Large intestine (tissue), 3 donors: ENCODE data around the gene CEP57L1. TPM values are rescaled to one million over a fixed set of nuclear protein-coding genes. Genes with fewer than 3 reads are reported as not detected.
"Not testable (repeated sequence)": the region's sequence is repeated elsewhere in the genome, so short reads cannot be mapped to it uniquely, and the experiment has no call there.

ENCODE experiments used
- DNase-seq, 2 donors: peaks; one replicate each; pipeline versions ENCODE4 v3.0.0 to v3.0.0-alpha.2; 2013
- H3K27ac ChIP-seq: one replicate; pipeline ENCODE4 v1.5.1; 2013; ENCODE audit warnings: low read length
- H3K27me3 ChIP-seq: 2 replicates; pipeline ENCODE4 v1.6.1; 2013; ENCODE audit warnings: low read length; ENCODE audit not compliant: control insufficient read depth, insufficient read depth
- H3K36me3 ChIP-seq: 2 replicates; pipeline ENCODE4 v1.6.1; 2013; ENCODE audit warnings: low read length; ENCODE audit not compliant: control insufficient read depth, insufficient read depth
- H3K4me1 ChIP-seq: one replicate; pipeline ENCODE4 v1.6.1; 2013; ENCODE audit warnings: low read length; ENCODE audit not compliant: control insufficient read depth, insufficient read depth
- H3K4me3 ChIP-seq: one replicate; pipeline ENCODE4 v1.5.1; 2013; ENCODE audit warnings: low read length
- H3K9me3 ChIP-seq: one replicate; pipeline ENCODE4 v1.6.1; 2013; ENCODE audit warnings: mild to moderate bottlenecking, low read depth, low read length, moderate library complexity; ENCODE audit not compliant: control insufficient read depth
- WGBS: methylation state at CpG from one replicate; pipeline ENCODE4 v1.1.5; 2013; ENCODE audit warnings: low lambda C conversion rate; ENCODE audit not compliant: insufficient coverage; 5-methylcytosine and 5-hydroxymethylcytosine counted together
- polyA plus RNA-seq: library from polyadenylated mRNA; unstranded; fragments of 120-200 nt; gene quantifications from one replicate; pipeline ENCODE4 v1.2.1, GENCODE V29; 2013

The CEP57L1 gene
- polyA plus RNA-seq, 1 donor, result 14.3 TPM

GRCh38 chr6:109073344-109074132 is 21.8 kb upstream of the CEP57L1 start:
- H3K36me3 ChIP-seq, result no peaks in the 10 kb centered on the region
- no peaks in the 10 kb centered on the region for H3K9me3 ChIP-seq
- WGBS, result 40% methylated on average over 2 of the region's 7 CpGs
- peak; percentile 31 to 55 for DNase-seq
- H3K27me3 ChIP-seq, result no peaks in the 10 kb centered on the region
- peaks cover 6% of the 10 kb centered on the region for H3K4me1 ChIP-seq
- H3K27ac ChIP-seq, result no peak overlapping the region
- no peak overlapping the region for H3K4me3 ChIP-seq

GRCh38 chr6:109074133-109074415 is 21.2 kb upstream of the CEP57L1 start:
- Histone ChIP-seq H3K9me3 (no peaks in the 10 kb centered on the region), H3K4me1 (peaks cover 6% of the 10 kb centered on the region)

GRCh38 chr6:109075934-109076333 is 19.4 kb upstream of the CEP57L1 start:
- no peak for DNase-seq
- H3K36me3 ChIP-seq, result no peaks in the 10 kb centered on the region
- H3K27ac ChIP-seq, result no peak overlapping the region
- H3K4me3 ChIP-seq, result no peak overlapping the region
- peaks cover 6% of the 10 kb centered on the region for H3K4me1 ChIP-seq
- H3K9me3 ChIP-seq, result no peaks in the 10 kb centered on the region
- no peaks in the 10 kb centered on the region for H3K27me3 ChIP-seq

More at GRCh38 chr6:109074133-109074415, 21.2 kb upstream of the CEP57L1 start:
- Histone ChIP-seq H3K4me3 (no peak overlapping the region), H3K27ac (no peak overlapping the region), H3K27me3 (no peaks in the 10 kb centered on the region), H3K36me3 (no peaks in the 10 kb centered on the region)
- no peak for DNase-seq

- 60% methylated on average over 1 of the region's 3 CpGs for WGBS
These were observed 18.9 kb upstream of the CEP57L1 start for GRCh38 chr6:109076377-109076776.

GRCh38 chr6:109079981-109080380 is 15.3 kb upstream of the CEP57L1 start:
- DNase-seq, result peak; percentile 24 to 38
- no peak overlapping the region for H3K27ac ChIP-seq
- WGBS, result 88% methylated on average over 1 of the region's 4 CpGs
- no peaks in the 10 kb centered on the region for H3K27me3 ChIP-seq
- no peak overlapping the region for H3K4me3 ChIP-seq
- H3K36me3 ChIP-seq, result no peaks in the 10 kb centered on the region
- H3K9me3 ChIP-seq, result no peaks in the 10 kb centered on the region
- no peaks in the 10 kb centered on the region for H3K4me1 ChIP-seq

More at GRCh38 chr6:109076377-109076776, 18.9 kb upstream of the CEP57L1 start:
- Histone ChIP-seq H3K4me3 (no peak overlapping the region), H3K27me3 (no peaks in the 10 kb centered on the region), H3K27ac (no peak overlapping the region), H3K4me1 (peaks cover 6% of the 10 kb centered on the region), H3K36me3 (no peaks in the 10 kb centered on the region), H3K9me3 (no peaks in the 10 kb centered on the region)
- DNase-seq, result no peak

GRCh38 chr6:109081026-109081425 is 14.3 kb upstream of the CEP57L1 start:
- Histone ChIP-seq H3K4me1 (no peaks in the 10 kb centered on the region), H3K27me3 (no peaks in the 10 kb centered on the region), H3K36me3 (no peaks in the 10 kb centered on the region), H3K9me3 (no peaks in the 10 kb centered on the region), H3K27ac (no peak overlapping the region), H3K4me3 (no peak overlapping the region)
- DNase-seq, result no peak
- no CpG with 5 or more reads among the region's 1 CpG for WGBS

- Histone ChIP-seq H3K27me3 (no peaks in the 10 kb centered on the region), H3K36me3 (no peaks in the 10 kb centered on the region), H3K27ac (no peak overlapping the region), H3K4me3 (no peak overlapping the region), H3K9me3 (no peaks in the 10 kb centered on the region), H3K4me1 (no peaks in the 10 kb centered on the region)
- DNase-seq, result no peak
- 80% methylated on average over 1 of the region's 4 CpGs for WGBS
These were observed 13.7 kb upstream of the CEP57L1 start for GRCh38 chr6:109081516-109082187.

GRCh38 chr6:109082188-109082577 is 13.1 kb upstream of the CEP57L1 start:
- Histone ChIP-seq H3K36me3 (no peaks in the 10 kb centered on the region), H3K27me3 (no peaks in the 10 kb centered on the region), H3K27ac (no peak overlapping the region), H3K4me1 (no peaks in the 10 kb centered on the region), H3K4me3 (no peak overlapping the region), H3K9me3 (no peaks in the 10 kb centered on the region)
- WGBS, result no CpG with 5 or more reads among the region's 1 CpG
- no peak for DNase-seq

GRCh38 chr6:109083657-109084056 is 11.7 kb upstream of the CEP57L1 start:
- WGBS, result no CpG with 5 or more reads among the region's 1 CpG
- H3K4me1 ChIP-seq, result no peaks in the 10 kb centered on the region

GRCh38 chr6:109084146-109084545 is 11.2 kb upstream of the CEP57L1 start:
- no CpG with 5 or more reads among the region's 8 CpGs for WGBS
- not testable (repeated sequence) for H3K27me3 ChIP-seq, H3K4me1 ChIP-seq

More at GRCh38 chr6:109083657-109084056, 11.7 kb upstream of the CEP57L1 start:
- Histone ChIP-seq H3K36me3 (no peaks in the 10 kb centered on the region), H3K27me3 (no peaks in the 10 kb centered on the region), H3K27ac (no peak overlapping the region), H3K9me3 (no peaks in the 10 kb centered on the region), H3K4me3 (no peak overlapping the region)
- no peak for DNase-seq

More at GRCh38 chr6:109084146-109084545, 11.2 kb upstream of the CEP57L1 start:
- H3K9me3 ChIP-seq, H3K27ac ChIP-seq, DNase-seq, H3K36me3 ChIP-seq, H3K4me3 ChIP-seq: not testable (repeated sequence)
